ENCODE data around the gene SERAC1. TPM values are rescaled to one million over a fixed set of nuclear protein-coding genes. Genes with fewer than 3 reads are reported as not detected.
"Not testable (repeated sequence)": the region's sequence is repeated elsewhere in the genome, so short reads cannot be mapped to it uniquely, and the experiment has no call there.

The SERAC1 gene
- total RNA-seq, result 17.5 TPM

GRCh38 chr6:158168040-158168289 is at the start of gene SERAC1:
SERAC1 (minus strand) TSS chr6:158168262; CDS start chr6:158158363, 9,899 bp downstream.
- FAIRE-seq (no peak), DNase-seq (ENCODE audit: low spot score in 2 of 2) (no peak)

GRCh38 chr6:158213925-158214674 is 46.0 kb upstream of the SERAC1 start:
- DNase-seq (ENCODE audit: low spot score in 2 of 2) (peak in 1 of 2 donors; percentile 60), FAIRE-seq (no peak)

- FAIRE-seq (no peak), DNase-seq (ENCODE audit: low spot score in 2 of 2) (no peak)
Observed at GRCh38 chr6:158211273-158212055, 43.4 kb upstream of the SERAC1 start.

GRCh38 chr6:158209582-158210333 is 41.7 kb upstream of the SERAC1 start:
- DNase-seq (ENCODE audit: low spot score in 2 of 2); FAIRE-seq: not testable (repeated sequence)

GRCh38 chr6:158208226-158209030 is 40.4 kb upstream of the SERAC1 start:
- not testable (repeated sequence) for FAIRE-seq; DNase-seq (ENCODE audit: low spot score in 2 of 2)

- no peak for FAIRE-seq
- no peak for DNase-seq (ENCODE audit: low spot score in 2 of 2)
Observed at GRCh38 chr6:158207422-158207788, 39.3 kb upstream of the SERAC1 start.

GRCh38 chr6:158206740-158207421 is 38.8 kb upstream of the SERAC1 start:
- DNase-seq (ENCODE audit: low spot score in 2 of 2), result no peak
- FAIRE-seq, result no peak

GRCh38 chr6:158205169-158205944 is 37.3 kb upstream of the SERAC1 start:
- no peak for FAIRE-seq
- no peak for DNase-seq (ENCODE audit: low spot score in 2 of 2)

- DNase-seq (ENCODE audit: low spot score in 2 of 2), result no peak
- no peak for FAIRE-seq
Observed at GRCh38 chr6:158198461-158198860, 30.4 kb upstream of the SERAC1 start.

GRCh38 chr6:158194487-158195280 is 26.6 kb upstream of the SERAC1 start:
- DNase-seq (ENCODE audit: low spot score in 2 of 2), result no peak
- FAIRE-seq, result no peak

- no peak for FAIRE-seq
- no peak for DNase-seq (ENCODE audit: low spot score in 2 of 2)
Observed at GRCh38 chr6:158191761-158192160, 23.7 kb upstream of the SERAC1 start.

- FAIRE-seq (no peak), DNase-seq (ENCODE audit: low spot score in 2 of 2) (no peak)
Observed at GRCh38 chr6:158191032-158191431, 23.0 kb upstream of the SERAC1 start.

GRCh38 chr6:158188591-158188990 is 20.5 kb upstream of the SERAC1 start:
- no peak for FAIRE-seq
- no peak for DNase-seq (ENCODE audit: low spot score in 2 of 2)

- no peak for FAIRE-seq
- DNase-seq (ENCODE audit: low spot score in 2 of 2), result no peak
Observed at GRCh38 chr6:158185729-158186456, 17.8 kb upstream of the SERAC1 start.

- FAIRE-seq (no peak), DNase-seq (ENCODE audit: low spot score in 2 of 2) (no peak)
Observed at GRCh38 chr6:158184608-158185007, 16.5 kb upstream of the SERAC1 start.

- not testable (repeated sequence) for FAIRE-seq; DNase-seq (ENCODE audit: low spot score in 2 of 2)
Observed at GRCh38 chr6:158183174-158183972, 15.3 kb upstream of the SERAC1 start.

- not testable (repeated sequence) for DNase-seq (ENCODE audit: low spot score in 2 of 2); FAIRE-seq
Observed at GRCh38 chr6:158177712-158178111, 9.7 kb upstream of the SERAC1 start.

All from frontal cortex (tissue), 4 donors.